GM12891 (cell line): Measurements from ENCODE around the gene VWA8.

Experiments
- PAX5 ChIP-seq: IDR thresholded peaks from 2 replicates; pipeline ENCODE4 v1.6.1; 2011; ENCODE audit warnings: low read length, moderate library complexity, mild to moderate bottlenecking; ENCODE audit not compliant: insufficient read depth, severe bottlenecking
- POLR2A ChIP-seq: IDR thresholded peaks from 2 replicates; pipeline ENCODE4 v1.6.1; 2011; ENCODE audit warnings: low read depth, low read length, control low read depth
- POLR2AphosphoS5 ChIP-seq: IDR thresholded peaks from 2 replicates; pipeline ENCODE4 v1.6.1; 2011; ENCODE audit warnings: low read depth, low read length, control low read depth
- POU2F2 ChIP-seq: IDR thresholded peaks from 2 replicates; pipeline ENCODE4 v1.6.1; 2011; ENCODE audit warnings: low read depth, mild to moderate bottlenecking, control low read depth, low read length, moderate library complexity
- SPI1 ChIP-seq: IDR thresholded peaks from 2 replicates; pipeline ENCODE4 v1.6.1; 2011; ENCODE audit warnings: low read depth, low read length, control low read depth
- TAF1 ChIP-seq: IDR thresholded peaks from 2 replicates; pipeline ENCODE4 v1.6.1; 2011; ENCODE audit warnings: low read depth, low read length, control low read depth

GRCh38 chr13:41658057-41658661 is 302.8 kb downstream of the VWA8 start:
- no peak for TF ChIP-seq PAX5
- TF ChIP-seq POLR2A: no peak
- TF ChIP-seq POLR2AphosphoS5: no peak
- no peak for TF ChIP-seq TAF1
- TF ChIP-seq SPI1: no peak
- TF ChIP-seq POU2F2: no peak
